ENCODE measurements around the gene PALM. TPM values are rescaled to one million over a fixed set of nuclear protein-coding genes. Genes with fewer than 3 reads are reported as not detected.

Gene PALM
- total and polyA plus RNA-seq, 9 of the 15 experiments (the other 6 are each of a cell fraction or from before 2014, with no cell fraction given) = 0.04 to 6.6 (median 1.7) TPM

DNA sequence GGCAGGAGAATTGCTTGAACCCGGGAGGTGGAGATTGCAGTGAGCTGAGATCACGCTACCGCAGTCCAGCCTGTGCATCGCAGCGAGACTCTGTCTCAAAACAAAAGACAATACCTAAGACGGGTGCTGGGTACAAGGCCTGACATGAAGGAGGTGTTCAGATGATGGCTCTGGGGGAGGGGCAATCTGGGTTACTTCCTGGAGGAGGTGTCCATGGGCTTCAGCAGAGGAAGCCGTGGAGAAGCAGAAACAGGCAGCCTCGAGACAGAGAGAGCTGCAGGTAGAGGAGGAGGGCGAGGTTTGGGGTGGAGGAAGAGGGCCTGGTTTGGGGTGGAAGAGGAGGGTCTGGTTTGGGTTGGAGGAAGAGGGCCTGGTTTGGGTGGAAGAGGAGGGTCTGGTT is 45.8 kb downstream of the PALM start (continued):
- TF ChIP-seq CHD4 (IDR thresholded peaks at IDR 0.05; ENCODE audit: insufficient read depth, insufficient replicate concordance, low read depth, low read length, poor library complexity, severe bottlenecking) = no peak
- TF ChIP-seq ZNF212 (CRISPR knock-in tag; IDR thresholded peaks at IDR 0.05) = no peak
- TF ChIP-seq DNMT1 (IDR thresholded peaks at IDR 0.05) = no peak
- no peak for TF ChIP-seq PHB2 (IDR thresholded peaks at IDR 0.05; ENCODE audit: low read depth)
- TF ChIP-seq RBM17 (IDR thresholded peaks at IDR 0.05; ENCODE audit: borderline replicate concordance, low read depth, low read length) = no peak

DNA sequence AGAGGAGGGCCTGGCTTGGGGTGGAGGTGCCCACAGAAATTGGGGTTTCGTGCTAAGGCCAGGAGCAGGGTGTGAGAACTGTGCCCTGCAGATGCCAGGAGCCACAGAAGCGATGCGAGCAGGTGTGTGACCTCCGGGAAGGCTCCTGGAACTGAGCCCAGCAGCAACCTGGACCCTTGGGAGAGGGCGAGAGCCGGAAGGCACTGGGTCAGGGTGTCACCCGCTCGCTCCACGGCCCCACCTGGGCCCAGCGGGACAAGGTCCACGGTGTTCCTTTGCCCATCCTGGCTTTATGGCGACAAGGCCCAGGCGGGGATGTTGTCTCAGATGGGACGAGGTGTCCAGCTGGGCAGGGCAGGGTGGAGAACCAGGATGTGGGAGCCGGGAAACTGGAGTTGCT is 46.3 kb downstream of the PALM start:
- Histone ChIP-seq H2AFZ (ENCODE audit: low read depth, low read length) (no peak overlapping the region), H4K20me1 (replicated peaks; ENCODE audit: control insufficient read depth, insufficient read depth, low read length) (no peaks in the 10 kb centered on the region), H3K4me1 (replicated peaks in 1 of 2; ENCODE audit: control insufficient read depth in 2 of 2, insufficient read depth in 2 of 2, low read length in 2 of 2) (peaks cover 11 to 40% of the 10 kb centered on the region in 2 experiments; a peak in 4 of 5 replicates), H3K79me2 (ENCODE audit: control insufficient read depth, insufficient read depth, low read length) (no peaks in the 10 kb centered on the region), H3K9ac (ENCODE audit: insufficient read depth in 1 of 2, low read depth in 2 of 2, low read length in 2 of 2) (peak overlapping the region in 1 of 2 experiments; percentile 55; a peak in 1 of 4 replicates), H3K36me3 (ENCODE audit: control insufficient read depth, insufficient read depth, low read length) (no peaks in the 10 kb centered on the region), H3K4me2 (ENCODE audit: insufficient read depth, low read length) (no peak overlapping the region), H3K9me1 (ENCODE audit: control insufficient read depth, insufficient read depth, low read length) (no peaks in the 10 kb centered on the region), H3K9me3 (replicated peaks; ENCODE audit: control insufficient read depth, insufficient read depth, low read depth, low read length) (peaks cover 11% of the 10 kb centered on the region; the same call in 1 of the 2 replicates), H3K27ac (ENCODE audit: extremely low read depth, low read depth, low read length) (no peak overlapping the region), H3K4me3 (no peak overlapping the region), H3K27me3 (ENCODE audit: control insufficient read depth in 2 of 2, insufficient read depth in 2 of 2, low read length in 2 of 2) (no peaks in the 10 kb centered on the region)
- TF ChIP-seq KDM5B (IDR thresholded peaks at IDR 0.05; ENCODE audit: insufficient replicate concordance, low read depth, low read length) = no peak
- no peak for TF ChIP-seq SMAD3 (CRISPR knock-in tag; conservative IDR thresholded peaks at IDR 0.05)
- TF ChIP-seq, protein P1, sequence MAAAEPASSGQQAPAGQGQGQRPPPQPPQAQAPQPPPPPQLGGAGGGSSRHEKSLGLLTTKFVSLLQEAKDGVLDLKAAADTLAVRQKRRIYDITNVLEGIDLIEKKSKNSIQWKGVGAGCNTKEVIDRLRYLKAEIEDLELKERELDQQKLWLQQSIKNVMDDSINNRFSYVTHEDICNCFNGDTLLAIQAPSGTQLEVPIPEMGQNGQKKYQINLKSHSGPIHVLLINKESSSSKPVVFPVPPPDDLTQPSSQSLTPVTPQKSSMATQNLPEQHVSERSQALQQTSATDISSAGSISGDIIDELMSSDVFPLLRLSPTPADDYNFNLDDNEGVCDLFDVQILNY (CRISPR knock-in tag; IDR thresholded peaks at IDR 0.05) = no peak
- no peak for TF ChIP-seq ZNF778 (CRISPR knock-in tag; IDR thresholded peaks at IDR 0.05)
- no peak for TF ChIP-seq L3MBTL2 (IDR thresholded peaks at IDR 0.05)
- TF ChIP-seq, protein P2, sequence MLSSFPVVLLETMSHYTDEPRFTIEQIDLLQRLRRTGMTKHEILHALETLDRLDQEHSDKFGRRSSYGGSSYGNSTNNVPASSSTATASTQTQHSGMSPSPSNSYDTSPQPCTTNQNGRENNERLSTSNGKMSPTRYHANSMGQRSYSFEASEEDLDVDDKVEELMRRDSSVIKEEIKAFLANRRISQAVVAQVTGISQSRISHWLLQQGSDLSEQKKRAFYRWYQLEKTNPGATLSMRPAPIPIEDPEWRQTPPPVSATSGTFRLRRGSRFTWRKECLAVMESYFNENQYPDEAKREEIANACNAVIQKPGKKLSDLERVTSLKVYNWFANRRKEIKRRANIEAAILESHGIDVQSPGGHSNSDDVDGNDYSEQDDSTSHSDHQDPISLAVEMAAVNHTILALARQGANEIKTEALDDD (IDR thresholded peaks at IDR 0.05) = no peak
- no peak for TF ChIP-seq DDX20 (tag; IDR thresholded peaks at IDR 0.05; ENCODE audit: low read depth)
- no peak for TF ChIP-seq NCOR1 (IDR thresholded peaks at IDR 0.05)
- TF ChIP-seq, protein P3, sequence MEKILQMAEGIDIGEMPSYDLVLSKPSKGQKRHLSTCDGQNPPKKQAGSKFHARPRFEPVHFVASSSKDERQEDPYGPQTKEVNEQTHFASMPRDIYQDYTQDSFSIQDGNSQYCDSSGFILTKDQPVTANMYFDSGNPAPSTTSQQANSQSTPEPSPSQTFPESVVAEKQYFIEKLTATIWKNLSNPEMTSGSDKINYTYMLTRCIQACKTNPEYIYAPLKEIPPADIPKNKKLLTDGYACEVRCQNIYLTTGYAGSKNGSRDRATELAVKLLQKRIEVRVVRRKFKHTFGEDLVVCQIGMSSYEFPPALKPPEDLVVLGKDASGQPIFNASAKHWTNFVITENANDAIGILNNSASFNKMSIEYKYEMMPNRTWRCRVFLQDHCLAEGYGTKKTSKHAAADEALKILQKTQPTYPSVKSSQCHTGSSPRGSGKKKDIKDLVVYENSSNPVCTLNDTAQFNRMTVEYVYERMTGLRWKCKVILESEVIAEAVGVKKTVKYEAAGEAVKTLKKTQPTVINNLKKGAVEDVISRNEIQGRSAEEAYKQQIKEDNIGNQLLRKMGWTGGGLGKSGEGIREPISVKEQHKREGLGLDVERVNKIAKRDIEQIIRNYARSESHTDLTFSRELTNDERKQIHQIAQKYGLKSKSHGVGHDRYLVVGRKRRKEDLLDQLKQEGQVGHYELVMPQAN (IDR thresholded peaks at IDR 0.05; ENCODE audit: borderline replicate concordance) = no peak
- TF ChIP-seq TAL1 (IDR thresholded peaks at IDR 0.05) = no peak
- no peak for TF ChIP-seq RBM34 (IDR thresholded peaks at IDR 0.05; ENCODE audit: borderline replicate concordance, insufficient read depth, low read length)
- no TSS peak for BruUV-seq (replicated peaks)
- in situ Hi-C loops (cut with MboI) (loop anchor here (25.0 kb wide), 1 partner anchor 482 kb away; the partner anchor contains the start of genes ATP5F1D, CBARP and MIDN), intact Hi-C loops (cut with micrococcal nuclease) (no loop called here)
- CTCF ChIA-PET (ENCODE audit: low intra/inter-chr PET ratio) = no interaction called here
- WGBS (ENCODE audit: insufficient coverage, low coverage, missing lambda C conversion rate) = 59% methylated on average over 8 of the region's 15 CpGs
- DNase-seq (ENCODE audit: extremely low read depth in 1 of 4, low spot score in 3 of 4) (no peak), ATAC-seq (no peak), FAIRE-seq (no peak)
- POLR2A ChIA-PET = no interaction called here

All from K562 (cell line).